ENCODE results near the gene ARMC5. TPM values are rescaled to one million over a fixed set of nuclear protein-coding genes. Genes with fewer than 3 reads are reported as not detected.
"Not testable (repeated sequence)": the region's sequence is repeated elsewhere in the genome, so short reads cannot be mapped to it uniquely, and the experiment has no call there.

The ARMC5 gene
- total RNA-seq, 2 experiments from 2014 or later: 19.2 to 22.2 TPM

- no peak for DNase-seq
- ATAC-seq: no peak
- no peak overlapping the region for H3K27ac Mint-ChIP-seq
- H3K4me1 Mint-ChIP-seq: peaks cover 34% of the 10 kb centered on the region
- H3K27me3 Mint-ChIP-seq: no peaks in the 10 kb centered on the region
- no peak overlapping the region for H3K4me3 Mint-ChIP-seq
- CTCF ChIA-PET: interaction anchor here (0.7 to 1.3 kb wide), 4 partner anchors 8 to 56 kb away, joined by 3 to 4 read pairs (median 4); no protein-coding TSS in a partner anchor
- H3K36me3 Mint-ChIP-seq: no peaks in the 10 kb centered on the region
- H3K9me3 Mint-ChIP-seq (ENCODE audit: low read depth): no peaks in the 10 kb centered on the region
Measured at GRCh38 chr16:31438414-31438813, 20.9 kb upstream of the ARMC5 start.

GRCh38 chr16:31439023-31439422 is 20.3 kb upstream of the ARMC5 start:
- H3K27ac Mint-ChIP-seq; H3K4me3 Mint-ChIP-seq; DNase-seq; H3K27me3 Mint-ChIP-seq; H3K36me3 Mint-ChIP-seq; ATAC-seq; H3K9me3 Mint-ChIP-seq (ENCODE audit: low read depth): not testable (repeated sequence)
- peaks cover 34% of the 10 kb centered on the region for H3K4me1 Mint-ChIP-seq
- CTCF ChIA-PET: interaction anchor here (0.7 to 1.3 kb wide), 3 partner anchors 9 to 56 kb away, joined by 3 to 4 read pairs (median 4); no protein-coding TSS in a partner anchor

- CTCF ChIA-PET: interaction anchor here (1.1 to 2.0 kb wide), 6 partner anchors 9 to 238 kb away, joined by 3 to 10 read pairs (median 4); partner anchors contain the start of gene COX6A2
- DNase-seq: no peak
- no peak overlapping the region for H3K27ac Mint-ChIP-seq
- H3K27me3 Mint-ChIP-seq: no peaks in the 10 kb centered on the region
- no peak for ATAC-seq
- H3K36me3 Mint-ChIP-seq: no peaks in the 10 kb centered on the region
- H3K9me3 Mint-ChIP-seq (ENCODE audit: low read depth): no peaks in the 10 kb centered on the region
- H3K4me3 Mint-ChIP-seq: no peak overlapping the region
- peaks cover 34% of the 10 kb centered on the region for H3K4me1 Mint-ChIP-seq
Measured at GRCh38 chr16:31439519-31439918, 19.8 kb upstream of the ARMC5 start.

- H3K9me3 Mint-ChIP-seq (ENCODE audit: low read depth): no peaks in the 10 kb centered on the region
- no peak for DNase-seq
- CTCF ChIA-PET: interaction anchor here (0.6 to 2.0 kb wide), 11 partner anchors 10 to 298 kb away, joined by 3 to 10 read pairs (median 3); partner anchors contain the start of gene COX6A2
- peaks cover 3% of the 10 kb centered on the region for H3K27me3 Mint-ChIP-seq
- peaks cover 34% of the 10 kb centered on the region for H3K4me1 Mint-ChIP-seq
- H3K36me3 Mint-ChIP-seq: no peaks in the 10 kb centered on the region
- H3K27ac Mint-ChIP-seq: no peak overlapping the region
- ATAC-seq: no peak
- no peak overlapping the region for H3K4me3 Mint-ChIP-seq
Measured at GRCh38 chr16:31440516-31441184, 18.7 kb upstream of the ARMC5 start.

- H3K4me1 Mint-ChIP-seq: peaks cover 34% of the 10 kb centered on the region
- H3K27me3 Mint-ChIP-seq: peaks cover 3% of the 10 kb centered on the region
- DNase-seq: no peak
- peak overlapping the region; percentile 72 for H3K4me3 Mint-ChIP-seq
- CTCF ChIA-PET: interaction anchor here (0.9 to 3.3 kb wide), 26 partner anchors 8 to 457 kb away, joined by 3 to 31 read pairs (median 6); partner anchors contain the start of genes ARMC5, PYCARD and PYDC1
- H3K36me3 Mint-ChIP-seq: peaks cover 4% of the 10 kb centered on the region
- H3K27ac Mint-ChIP-seq: peak overlapping the region; percentile 9
- no peaks in the 10 kb centered on the region for H3K9me3 Mint-ChIP-seq (ENCODE audit: low read depth)
- no peak for ATAC-seq
Measured at GRCh38 chr16:31441956-31442355, 17.3 kb upstream of the ARMC5 start.

- not testable (repeated sequence) for H3K27ac Mint-ChIP-seq; H3K4me3 Mint-ChIP-seq; ATAC-seq; H3K27me3 Mint-ChIP-seq; DNase-seq; H3K9me3 Mint-ChIP-seq (ENCODE audit: low read depth); H3K36me3 Mint-ChIP-seq
- peaks cover 13% of the 10 kb centered on the region for H3K4me1 Mint-ChIP-seq
- CTCF ChIA-PET: interaction anchor here (1.8 kb wide), 1 partner anchor 10 kb away, joined by 8 read pairs; no protein-coding TSS in a partner anchor
Measured at GRCh38 chr16:31445931-31446330, 13.4 kb upstream of the ARMC5 start.

DNA sequence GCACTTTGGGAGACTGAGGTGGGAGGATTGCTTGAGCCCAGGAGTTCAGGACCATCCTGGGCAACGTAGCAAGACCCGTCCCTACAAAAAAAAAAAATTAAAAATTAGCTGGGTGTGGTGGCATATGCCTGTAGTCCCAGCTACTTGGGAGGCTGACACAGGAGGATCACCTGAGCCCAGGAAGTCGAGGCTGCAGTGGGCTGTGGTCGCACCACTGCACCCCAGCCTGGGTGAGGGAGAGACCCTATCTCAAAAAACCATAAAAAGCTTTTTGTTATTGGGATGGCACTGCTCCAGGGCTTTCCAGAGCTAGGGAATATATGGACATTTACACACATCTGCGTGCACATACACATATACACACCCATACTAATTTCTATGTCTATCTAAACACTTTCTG is 8.1 kb upstream of the ARMC5 start:
- Mint-ChIP-seq H3K4me1 (peaks cover 32% of the 10 kb centered on the region), H3K4me3 (no peak overlapping the region), H3K27ac (peak overlapping the region; percentile 55), H3K9me3 (ENCODE audit: low read depth) (no peaks in the 10 kb centered on the region), H3K27me3 (no peaks in the 10 kb centered on the region), H3K36me3 (peaks cover 7% of the 10 kb centered on the region)
- DNase-seq (no peak), ATAC-seq (no peak)
- CTCF ChIA-PET: interaction anchor here (0.8 to 3.2 kb wide), 7 partner anchors 9 to 465 kb away, joined by 3 to 10 read pairs (median 3); partner anchors contain the start of gene ZNF843

DNA sequence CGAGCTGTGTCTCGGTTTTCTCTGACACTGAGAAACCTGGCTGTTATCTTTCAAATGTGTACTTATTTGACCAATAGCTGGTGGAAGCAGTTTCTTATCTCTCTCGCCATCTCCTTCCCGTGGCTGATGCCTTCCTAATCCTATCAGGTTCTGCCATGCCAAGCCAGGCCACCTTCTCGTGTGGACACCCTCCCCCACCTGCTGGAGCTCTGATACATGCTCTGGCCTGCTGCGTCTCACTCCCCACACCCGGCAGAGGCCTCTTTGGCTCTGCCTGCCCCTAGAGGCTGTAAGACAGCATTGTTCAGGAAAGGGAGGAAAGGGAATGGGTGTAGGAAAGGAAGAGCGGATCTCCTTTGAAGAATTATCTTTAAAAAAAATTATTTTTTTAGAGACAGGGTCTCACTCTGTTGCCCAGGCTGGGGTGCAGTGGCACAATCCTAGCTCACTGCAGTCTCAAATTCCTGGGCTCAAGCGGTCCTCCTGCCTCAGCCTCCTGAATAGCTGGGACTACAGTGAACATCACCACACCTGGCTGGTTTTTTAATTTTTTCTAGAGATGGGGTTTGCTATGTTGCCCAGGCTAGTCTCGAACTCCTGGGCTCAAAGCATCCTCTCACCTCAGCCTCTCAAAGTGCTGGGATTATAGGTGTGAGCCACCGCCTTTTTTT is 7.5 kb upstream of the ARMC5 start:
- Mint-ChIP-seq H3K27me3 (no peaks in the 10 kb centered on the region), H3K36me3 (peaks cover 9% of the 10 kb centered on the region), H3K4me1 (peaks cover 36% of the 10 kb centered on the region), H3K9me3 (ENCODE audit: low read depth) (no peaks in the 10 kb centered on the region), H3K4me3 (no peak overlapping the region), H3K27ac (peak overlapping the region; percentile 55)
- DNase-seq (no peak), ATAC-seq (peak; percentile 50)
- CTCF ChIA-PET: interaction anchor here (0.7 to 3.2 kb wide), 8 partner anchors 9 to 466 kb away, joined by 3 to 10 read pairs (median 3); partner anchors contain the start of gene ZNF843

DNA sequence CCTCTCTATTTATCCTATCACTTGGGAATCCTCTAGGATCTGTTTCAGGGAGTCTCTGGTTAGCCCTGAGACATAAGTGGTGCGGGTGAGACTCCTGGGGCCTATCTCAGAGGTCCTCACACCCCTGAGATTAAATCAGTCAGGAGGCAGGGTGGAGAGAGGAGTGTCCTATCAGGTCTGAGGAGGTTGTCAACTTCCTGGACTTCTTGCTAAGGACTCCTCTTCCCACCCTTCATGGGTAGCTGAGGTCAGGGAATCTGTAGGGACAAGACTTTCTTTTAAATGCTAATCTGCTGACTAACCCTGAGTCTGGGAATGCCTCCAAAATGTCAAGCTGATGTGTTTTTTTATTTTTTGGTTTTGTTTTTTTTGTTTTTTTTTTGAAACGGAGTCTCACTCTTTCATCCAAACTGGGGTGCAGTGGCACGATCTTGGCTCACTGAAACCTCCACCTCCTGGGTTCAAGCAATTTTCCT is 6.6 kb upstream of the ARMC5 start:
- Mint-ChIP-seq H3K4me1 (peaks cover 42% of the 10 kb centered on the region), H3K36me3 (peaks cover 13% of the 10 kb centered on the region), H3K27ac (no peak overlapping the region), H3K27me3 (no peaks in the 10 kb centered on the region), H3K4me3 (no peak overlapping the region), H3K9me3 (ENCODE audit: low read depth) (no peaks in the 10 kb centered on the region)
- ATAC-seq (no peak), DNase-seq (no peak)
- CTCF ChIA-PET: interaction anchor here (0.7 to 1.9 kb wide), 3 partner anchors 10 to 412 kb away, joined by 3 to 8 read pairs (median 5); partner anchors contain the start of gene ZNF843

- Mint-ChIP-seq H3K4me3 (no peak overlapping the region), H3K27ac (no peak overlapping the region), H3K4me1 (peaks cover 49% of the 10 kb centered on the region), H3K27me3 (no peaks in the 10 kb centered on the region), H3K9me3 (ENCODE audit: low read depth) (no peaks in the 10 kb centered on the region), H3K36me3 (peaks cover 19% of the 10 kb centered on the region)
- no peak for ATAC-seq
- CTCF ChIA-PET: interaction anchor here (1.2 to 1.3 kb wide), 2 partner anchors 11 to 55 kb away, joined by 3 to 5 read pairs; partner anchors contain the start of gene ZNF843
- DNase-seq: no peak
Measured at GRCh38 chr16:31453255-31454204, 5.8 kb upstream of the ARMC5 start.

- Mint-ChIP-seq H3K27ac (peak overlapping the region; percentile 31), H3K9me3 (ENCODE audit: low read depth) (no peaks in the 10 kb centered on the region), H3K36me3 (peaks cover 19% of the 10 kb centered on the region), H3K27me3 (no peaks in the 10 kb centered on the region), H3K4me3 (no peak overlapping the region), H3K4me1 (peaks cover 58% of the 10 kb centered on the region)
- ATAC-seq (no peak), DNase-seq (peak; percentile 59)
- CTCF ChIA-PET: interaction anchor here (0.6 to 7.9 kb wide), 14 partner anchors 10 to 612 kb away, joined by 3 to 74 read pairs (median 3); partner anchors contain the start of genes PYCARD and ZNF843
Measured at GRCh38 chr16:31455601-31456314, 3.5 kb upstream of the ARMC5 start.

- Mint-ChIP-seq H3K4me1 (peaks cover 57% of the 10 kb centered on the region), H3K27ac (peak overlapping the region; percentile 40), H3K36me3 (peaks cover 19% of the 10 kb centered on the region), H3K4me3 (peak overlapping the region; percentile 89), H3K27me3 (no peaks in the 10 kb centered on the region), H3K9me3 (ENCODE audit: low read depth) (no peaks in the 10 kb centered on the region)
- no peak for DNase-seq
- ATAC-seq: no peak
- CTCF ChIA-PET: interaction anchor here (0.8 to 7.9 kb wide), 6 partner anchors 14 to 613 kb away, joined by 3 to 74 read pairs (median 4); partner anchors contain the start of genes PYCARD and ZNF843
Measured at GRCh38 chr16:31456988-31457360, 2.3 kb upstream of the ARMC5 start.

Data from activated CD8-positive, alpha-beta memory T cell treated with anti-CD3 and anti-CD28 coated beads, Interleukin-2, amount 10 ng/mL, durations not matched to agents 7 days and 5 days (primary cell).